PFSK-1 (cell line): ENCODE data around the gene MITF.

Experiments
- FOXP2 ChIP-seq: optimal IDR thresholded peaks from 2 replicates; pipeline ENCODE3; 2011; ENCODE audit warnings: borderline replicate concordance, control low read depth, inconsistent platforms; ENCODE audit not compliant: insufficient read depth; ENCODE audit errors: extremely low read length, extremely low read depth
- POLR2AphosphoS5 ChIP-seq: IDR thresholded peaks from 2 replicates; pipeline ENCODE4 v1.6.1; 2012; ENCODE audit warnings: low read depth, mild to moderate bottlenecking, control low read depth, low read length, moderate library complexity
- REST ChIP-seq, 2 experiments: IDR thresholded peaks; 2 replicates each; pipeline versions ENCODE4 v1.6.1 to v1.8.0; 2011 to 2012; ENCODE audit warnings: low read depth in 2 of 2, low read length in 2 of 2, control low read depth in 1 of 2, inconsistent platforms in 1 of 2, mild to moderate bottlenecking in 1 of 2, moderate library complexity in 1 of 2; ENCODE audit not compliant: insufficient read depth in 1 of 2
- SIN3A ChIP-seq: IDR thresholded peaks from 2 replicates; pipeline ENCODE4 v1.6.1; 2012; ENCODE audit warnings: mild to moderate bottlenecking, low read length, moderate library complexity, borderline replicate concordance; ENCODE audit not compliant: insufficient read depth
- TAF1 ChIP-seq: IDR thresholded peaks from 2 replicates; pipeline ENCODE4 v1.6.1; 2012; ENCODE audit warnings: low read length, control low read depth, borderline replicate concordance; ENCODE audit not compliant: insufficient read depth

- no peak for TF ChIP-seq FOXP2
- TF ChIP-seq POLR2AphosphoS5: no peak
- no peak for TF ChIP-seq TAF1
- TF ChIP-seq SIN3A: no peak
- no peak for TF ChIP-seq REST (IDR thresholded peaks at IDR 0.05; ENCODE audit: insufficient read depth in 1 of 2, low read depth in 2 of 2, low read length in 2 of 2)
These were observed 84.5 kb downstream of the MITF start for GRCh38 chr3:69823743-69824142.
